Measurements from ENCODE around the gene UROD.

The UROD gene

GRCh38 chr1:45008516-45008915 is 3.5 kb upstream of the UROD start:
- DNase-seq (ENCODE audit: low spot score): no peak

- DNase-seq (ENCODE audit: low spot score): no peak
These were observed 2.7 kb upstream of the UROD start for GRCh38 chr1:45009296-45009865.

GRCh38 chr1:45009956-45010854 is 1.8 kb upstream of the UROD start:
- DNase-seq (ENCODE audit: low spot score): peak; percentile 64

GRCh38 chr1:45010855-45011811 is 921 bp upstream of the UROD start, which contains the start of gene HECTD3:
Gene HECTD3, minus strand, starts transcription at chr1:45011324. Its CDS starts 67 bp downstream, at chr1:45011257.
- peak; percentile 88 for DNase-seq (ENCODE audit: low spot score)

DNA sequence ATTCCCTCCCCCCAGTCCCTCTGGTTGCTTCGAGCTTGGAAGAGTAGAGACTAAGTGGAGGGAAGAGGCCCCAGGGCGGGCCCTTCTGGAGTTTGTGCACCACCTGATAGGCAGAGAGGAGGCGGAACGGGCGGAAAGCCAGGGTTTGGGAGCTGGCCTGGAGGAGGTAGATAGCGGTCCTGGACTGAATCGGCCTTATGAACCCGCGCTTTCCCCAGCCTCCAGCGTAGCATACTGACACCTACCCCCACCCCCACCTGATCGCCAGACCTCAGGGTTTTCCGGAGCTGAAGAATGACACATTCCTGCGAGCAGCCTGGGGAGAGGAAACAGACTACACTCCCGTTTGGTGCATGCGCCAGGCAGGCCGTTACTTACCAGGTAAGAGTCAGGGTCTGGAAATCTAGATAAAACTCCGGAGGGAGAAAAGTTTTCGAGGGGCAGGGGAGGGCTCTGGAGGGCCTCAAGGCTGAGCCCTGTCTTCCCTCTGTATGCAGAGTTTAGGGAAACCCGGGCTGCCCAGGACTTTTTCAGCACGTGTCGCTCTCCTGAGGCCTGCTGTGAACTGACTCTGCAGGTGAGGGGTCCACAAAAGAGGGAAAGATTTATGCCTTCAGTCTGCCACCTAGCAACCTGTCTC is 705 bp downstream of the UROD start:
- peak; percentile 95 for DNase-seq (ENCODE audit: low spot score)

- DNase-seq (ENCODE audit: low spot score): peak; percentile 49
These were observed 1.6 kb downstream of the UROD start for GRCh38 chr1:45013551-45014209.

GRCh38 chr1:45014321-45015028 is 2.4 kb downstream of the UROD start:
- DNase-seq (ENCODE audit: low spot score): peak; percentile 90

GRCh38 chr1:45015683-45016082 is 3.6 kb downstream of the UROD start:
- DNase-seq (ENCODE audit: low spot score): no peak

GRCh38 chr1:45016090-45016697 is 4.1 kb downstream of the UROD start:
- DNase-seq (ENCODE audit: low spot score): no peak

DNA sequence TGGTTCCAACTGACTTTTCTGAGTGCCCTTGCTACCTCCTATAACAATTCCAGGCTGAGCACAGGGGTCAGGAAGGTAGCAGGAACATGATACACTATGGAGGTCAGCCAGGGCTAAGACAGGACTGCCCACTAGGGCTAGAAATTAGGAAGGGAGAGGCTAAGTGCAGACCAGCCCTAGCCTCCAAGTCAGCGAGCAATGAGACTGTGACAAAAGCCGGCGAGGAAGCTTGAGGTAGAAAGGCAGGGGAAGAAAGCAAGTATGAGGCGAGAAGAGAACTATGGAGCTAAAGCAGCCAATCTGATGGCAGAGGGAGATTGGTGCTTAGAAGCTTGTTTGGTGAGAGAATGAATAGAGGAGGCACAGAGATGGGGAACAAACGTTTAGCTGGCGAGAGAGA is 4.7 kb downstream of the UROD start:
- DNase-seq (ENCODE audit: low spot score): no peak

- DNase-seq (ENCODE audit: low spot score): peak; percentile 70
These were observed 6.7 kb downstream of the UROD start for GRCh38 chr1:45018599-45019230.

- DNase-seq (ENCODE audit: low spot score): no peak
These were observed 11.6 kb downstream of the UROD start for GRCh38 chr1:45023663-45024062.

DNA sequence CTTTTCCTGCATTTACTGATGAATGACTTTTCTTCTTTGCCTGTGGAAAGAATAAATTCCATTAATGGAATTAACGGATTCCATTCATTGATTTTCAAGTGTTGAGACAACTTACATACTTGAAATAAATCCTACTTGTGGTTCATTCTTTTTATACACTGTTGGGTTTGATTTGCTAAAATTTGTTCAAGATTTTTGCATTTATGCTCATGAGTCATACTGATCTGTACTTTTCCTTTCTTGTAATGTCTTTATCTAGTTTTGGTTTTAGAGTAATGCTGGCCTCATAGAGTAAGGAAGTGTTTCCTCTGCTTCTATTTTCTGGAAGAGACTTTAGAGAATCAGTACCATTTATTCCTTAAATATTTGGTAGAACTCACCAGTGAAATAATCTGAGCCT is 14.4 kb downstream of the UROD start:
- DNase-seq (ENCODE audit: low spot score): no peak

DNA sequence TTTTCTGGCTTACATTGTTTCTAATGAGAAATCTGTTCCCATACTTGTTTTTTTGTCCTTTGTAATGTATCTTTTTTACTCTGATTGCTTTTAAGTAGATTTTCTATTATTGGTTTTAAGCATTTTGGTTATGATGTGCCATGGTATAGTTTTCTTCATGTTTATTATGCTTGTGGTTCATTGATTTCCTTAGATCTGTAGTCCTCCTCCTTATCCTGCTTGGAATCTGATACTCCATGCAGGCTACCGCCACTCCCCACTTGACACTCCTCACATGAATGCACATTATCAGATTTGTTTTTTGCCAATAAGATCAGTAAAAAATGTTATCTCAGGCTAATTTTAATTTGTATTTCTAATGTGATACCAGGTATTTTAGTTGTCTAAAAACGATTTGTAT is 20.8 kb downstream of the UROD start:
- no peak for DNase-seq (ENCODE audit: low spot score)

GRCh38 chr1:45033356-45033755 is 21.3 kb downstream of the UROD start:
- no peak for DNase-seq (ENCODE audit: low spot score)

GRCh38 chr1:45035631-45036301 is 23.7 kb downstream of the UROD start:
- DNase-seq (ENCODE audit: low spot score): peak; percentile 67

GRCh38 chr1:45037456-45037855 is 25.4 kb downstream of the UROD start:
- DNase-seq (ENCODE audit: low spot score): peak; percentile 63

GRCh38 chr1:45038240-45038639 is 26.2 kb downstream of the UROD start:
- DNase-seq (ENCODE audit: low spot score): no peak

Measured in hematopoietic multipotent progenitor cell treated with erythropoietin and hydrocortisone succinate and interleukin-3 and kit ligand, for 17 days (in vitro differentiated cells).